Stimulated activated CD4-positive, alpha-beta T cell treated with anti-CD3 and anti-CD28 coated beads, Interleukin-12 subunit alpha, Interleukin-12 subunit beta, amount 100 ng/mL, for 24 hours (primary cell): ENCODE data around the gene CARMIL1.

ENCODE experiments used
- DNase-seq, 2 experiments: peaks; one replicate each; pipeline ENCODE4 v3.0.0-alpha.2; 2020; ENCODE audit warnings: low read depth in 2 of 2

CARMIL1 gene

GRCh38 chr6:25334793-25335192 lies 55.6 kb downstream of the CARMIL1 start:
- no peak for DNase-seq

- DNase-seq: no peak
Observed at GRCh38 chr6:25336996-25337395, 57.8 kb downstream of the CARMIL1 start.

- no peak for DNase-seq
Observed at GRCh38 chr6:25337431-25337830, 58.3 kb downstream of the CARMIL1 start.

- DNase-seq: no peak
Observed at GRCh38 chr6:25340431-25341202, 61.4 kb downstream of the CARMIL1 start.

- DNase-seq: no peak
Observed at GRCh38 chr6:25341203-25341552, 62.0 kb downstream of the CARMIL1 start.

- no peak for DNase-seq
Observed at GRCh38 chr6:25341923-25342619, 62.9 kb downstream of the CARMIL1 start.

- DNase-seq: no peak
Observed at GRCh38 chr6:25342802-25343201, 63.6 kb downstream of the CARMIL1 start.

GRCh38 chr6:25343984-25344383 lies 64.8 kb downstream of the CARMIL1 start:
- DNase-seq: no peak

- DNase-seq: no peak
Observed at GRCh38 chr6:25344827-25345226, 65.7 kb downstream of the CARMIL1 start.

- no peak for DNase-seq
Observed at GRCh38 chr6:25346064-25346463, 66.9 kb downstream of the CARMIL1 start.

- no peak for DNase-seq
Observed at GRCh38 chr6:25350573-25350972, 71.4 kb downstream of the CARMIL1 start.

- DNase-seq: no peak
Observed at GRCh38 chr6:25351485-25351884, 72.3 kb downstream of the CARMIL1 start.

- DNase-seq: no peak
Observed at GRCh38 chr6:25352285-25352684, 73.1 kb downstream of the CARMIL1 start.

GRCh38 chr6:25354078-25354932 lies 75.1 kb downstream of the CARMIL1 start:
- no peak for DNase-seq

GRCh38 chr6:25359191-25359861 lies 80.2 kb downstream of the CARMIL1 start:
- DNase-seq: no peak

- DNase-seq: no peak
Observed at GRCh38 chr6:25359891-25360290, 80.7 kb downstream of the CARMIL1 start.

- DNase-seq: no peak
Observed at GRCh38 chr6:25360621-25361020, 81.4 kb downstream of the CARMIL1 start.

- DNase-seq: no peak
Observed at GRCh38 chr6:25363427-25363826, 84.3 kb downstream of the CARMIL1 start.

- DNase-seq: no peak
Observed at GRCh38 chr6:25365154-25365553, 86.0 kb downstream of the CARMIL1 start.

- DNase-seq: peak; percentile 11
Observed at GRCh38 chr6:25366903-25367545, 87.8 kb downstream of the CARMIL1 start.

GRCh38 chr6:25369036-25369432 lies 89.9 kb downstream of the CARMIL1 start:
- no peak for DNase-seq
